Activated T-helper 1 cell treated with anti-CD3 and anti-CD28 coated beads, Interleukin-2, amount 50 U/mL, for 16 hours (primary cell): Measurements from ENCODE around the gene SSU72.
"Not testable (repeated sequence)": the region's sequence is repeated elsewhere in the genome, so short reads cannot be mapped to it uniquely, and the experiment has no call there.

ENCODE experiments used
- DNase-seq, 2 donors: peaks; one replicate each; pipeline ENCODE4 v3.0.0-alpha.2; 2020; ENCODE audit warnings: low read depth in 1 of 2, low spot score in 1 of 2

Gene SSU72

DNA sequence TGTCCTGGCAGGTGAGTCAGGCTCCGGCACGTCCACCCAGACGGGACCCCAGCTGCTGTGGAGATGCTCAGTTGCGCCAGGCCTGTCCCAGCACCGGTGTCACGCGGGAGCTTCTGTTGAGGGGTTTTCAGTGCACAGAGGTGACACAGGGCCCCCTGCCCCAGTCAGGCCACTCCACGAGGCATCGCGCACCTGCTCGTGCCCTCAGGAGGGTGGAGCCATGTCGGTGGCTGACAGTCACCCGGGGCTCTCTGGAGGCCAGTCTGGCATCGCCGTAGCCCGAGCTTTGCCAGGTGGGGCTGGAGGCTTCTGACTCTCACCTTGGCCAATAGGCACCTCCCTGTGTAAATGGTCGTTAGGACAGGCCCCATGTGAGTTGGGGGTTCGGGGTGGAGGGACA lies 45.3 kb downstream of the SSU72 start:
- DNase-seq: no peak

DNA sequence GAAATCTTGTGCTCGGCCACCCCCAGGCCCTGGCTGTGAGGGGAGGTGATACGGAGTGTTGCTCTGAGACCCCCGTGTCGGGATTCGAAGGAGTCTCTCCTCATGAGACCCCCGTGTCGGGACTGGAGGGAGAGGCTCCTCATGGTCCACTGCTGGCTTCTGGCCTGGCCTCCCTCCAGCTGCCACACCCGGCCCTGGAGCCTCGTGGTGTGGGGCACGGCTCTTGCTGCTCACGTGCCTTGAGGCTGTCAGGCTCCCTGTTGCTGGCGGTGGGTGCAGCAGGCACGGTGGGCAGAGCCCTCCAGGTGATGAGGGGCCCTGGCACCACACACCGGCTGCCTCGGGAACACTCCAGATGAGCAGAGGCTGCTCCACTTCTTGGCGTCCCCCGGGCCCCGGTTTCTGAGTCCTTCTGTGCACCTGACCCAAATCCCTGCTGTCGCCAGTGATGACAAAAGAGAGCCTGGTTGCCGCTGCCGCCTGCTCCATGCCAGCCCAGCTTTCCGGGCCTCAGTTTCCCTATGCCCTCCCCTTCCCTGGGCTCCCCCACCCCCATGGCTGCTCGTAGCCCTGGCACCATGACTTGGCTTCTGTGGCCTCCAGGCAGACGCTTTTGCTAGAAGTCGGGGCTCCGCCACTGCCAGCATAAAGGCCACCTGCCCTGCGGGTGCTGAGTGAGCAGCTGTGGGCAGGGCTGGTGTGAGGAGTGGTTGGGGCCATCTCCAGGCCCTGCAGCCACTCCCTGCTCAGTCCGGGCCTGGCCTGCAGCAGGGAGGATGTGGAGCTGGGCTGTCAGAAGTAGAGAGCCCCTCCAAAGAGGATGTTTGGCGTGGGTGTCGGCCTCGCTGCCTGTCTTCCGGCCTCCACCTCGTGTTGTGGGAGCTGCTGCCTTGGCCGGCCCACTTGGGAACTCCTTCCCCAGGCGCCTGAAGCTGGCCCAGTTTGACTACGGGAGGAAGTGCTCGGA lies 46.1 kb downstream of the SSU72 start:
- DNase-seq: no peak

DNA sequence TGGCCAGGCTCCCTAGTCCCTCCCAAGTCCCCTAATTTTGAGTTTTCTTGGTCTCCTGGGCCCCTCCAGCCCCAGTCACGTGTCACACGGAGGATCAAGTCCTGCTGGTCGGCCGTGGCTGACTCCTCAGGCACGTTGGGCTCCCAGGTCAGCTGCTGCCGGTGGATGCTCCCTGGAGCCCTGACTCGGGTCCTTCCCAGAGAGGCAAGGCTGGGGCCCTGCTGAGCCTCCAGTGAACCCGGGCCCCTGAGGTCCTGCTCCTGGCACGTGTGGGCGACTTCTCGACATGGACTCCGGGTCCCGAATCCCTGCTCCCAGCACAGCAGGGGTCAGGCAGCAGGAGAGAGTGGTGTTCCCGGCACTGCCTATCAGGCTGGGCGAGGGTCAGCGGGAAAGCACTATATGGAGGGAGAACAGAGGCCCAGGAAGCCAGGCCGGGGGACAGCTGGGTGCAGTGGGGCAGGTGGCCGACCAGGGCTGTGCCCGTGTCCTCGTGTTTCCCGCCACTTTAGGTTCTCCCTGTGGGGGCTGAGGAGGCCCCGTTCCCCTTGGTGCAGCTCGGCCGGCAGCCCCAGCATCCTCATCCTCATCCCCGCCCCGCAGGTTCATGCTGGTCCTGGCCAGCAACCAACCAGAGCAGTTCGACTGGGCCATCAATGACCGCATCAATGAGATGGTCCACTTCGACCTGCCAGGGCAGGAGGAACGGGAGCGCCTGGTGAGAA lies 47.4 kb downstream of the SSU72 start:
- no peak for DNase-seq

DNA sequence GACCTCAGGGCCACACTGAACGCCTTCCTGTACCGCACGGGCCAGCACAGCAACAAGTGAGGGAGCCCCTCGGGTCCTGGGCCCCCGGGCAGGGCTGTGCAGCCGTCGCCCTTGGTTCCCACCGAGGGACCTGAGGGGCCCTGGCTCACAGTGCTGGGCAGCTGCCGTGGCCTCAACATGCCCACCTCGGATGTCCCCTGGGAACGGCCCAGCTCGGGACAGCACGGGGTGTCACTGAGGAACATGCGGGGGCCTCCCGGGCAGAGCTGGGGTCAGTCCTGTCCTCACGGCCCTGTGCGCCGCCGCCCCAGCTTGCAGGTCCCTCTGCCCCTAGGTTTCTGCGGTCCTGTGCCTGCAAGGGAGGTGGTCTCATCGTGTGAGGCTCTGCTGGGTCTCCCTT lies 48.2 kb downstream of the SSU72 start:
- not testable (repeated sequence) for DNase-seq

DNA sequence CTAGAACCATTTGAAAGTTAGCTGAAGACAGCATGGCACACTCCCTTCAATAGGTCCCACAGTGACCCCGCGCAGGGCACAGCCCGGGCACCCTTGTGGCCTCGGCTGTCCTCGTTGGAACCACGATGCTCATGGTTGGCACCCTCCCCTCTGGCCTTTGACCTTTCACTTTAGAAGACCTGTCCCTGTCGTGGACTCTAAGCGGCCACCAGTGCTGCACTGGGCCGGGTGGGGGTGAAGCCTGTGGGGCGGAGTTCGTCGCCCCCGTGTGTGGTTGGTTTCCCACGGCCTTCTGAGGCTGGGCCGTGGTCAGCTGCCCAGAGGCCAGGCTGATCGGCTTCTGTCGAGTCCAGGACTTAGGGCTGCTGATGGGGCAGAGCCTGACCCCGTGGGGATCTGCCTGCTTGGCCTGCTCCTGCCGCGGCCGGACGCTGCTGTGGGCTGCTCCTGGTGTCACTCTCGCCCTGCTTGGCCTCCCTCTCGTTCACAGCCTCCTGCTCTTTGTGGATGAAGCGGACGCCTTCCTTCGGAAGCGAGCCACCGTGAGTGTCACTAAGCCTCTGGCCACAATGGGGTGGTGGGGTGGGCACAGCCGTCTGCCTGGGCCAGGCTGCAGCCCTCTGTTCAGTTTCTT lies 49.8 kb downstream of the SSU72 start:
- not testable (repeated sequence) for DNase-seq

DNA sequence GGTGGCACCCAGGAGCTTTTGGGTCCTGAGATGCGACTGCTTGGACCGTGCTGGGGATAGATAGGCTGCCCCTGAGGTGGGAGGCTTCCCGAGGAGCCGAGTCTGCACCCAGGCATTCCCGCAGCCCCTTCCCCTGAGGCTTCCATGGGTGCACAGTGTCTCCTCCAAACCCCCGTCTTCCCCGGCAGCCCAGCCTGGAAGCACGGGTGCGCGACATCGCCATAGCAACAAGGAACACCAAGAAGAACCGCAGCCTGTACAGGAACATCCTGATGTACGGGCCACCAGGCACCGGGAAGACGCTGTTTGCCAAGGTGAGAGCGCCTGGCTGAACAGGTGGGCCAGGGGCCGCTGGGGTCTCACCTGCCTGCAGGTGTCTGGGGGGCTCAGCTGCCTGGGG lies 51.0 kb downstream of the SSU72 start:
- not testable (repeated sequence) for DNase-seq

DNA sequence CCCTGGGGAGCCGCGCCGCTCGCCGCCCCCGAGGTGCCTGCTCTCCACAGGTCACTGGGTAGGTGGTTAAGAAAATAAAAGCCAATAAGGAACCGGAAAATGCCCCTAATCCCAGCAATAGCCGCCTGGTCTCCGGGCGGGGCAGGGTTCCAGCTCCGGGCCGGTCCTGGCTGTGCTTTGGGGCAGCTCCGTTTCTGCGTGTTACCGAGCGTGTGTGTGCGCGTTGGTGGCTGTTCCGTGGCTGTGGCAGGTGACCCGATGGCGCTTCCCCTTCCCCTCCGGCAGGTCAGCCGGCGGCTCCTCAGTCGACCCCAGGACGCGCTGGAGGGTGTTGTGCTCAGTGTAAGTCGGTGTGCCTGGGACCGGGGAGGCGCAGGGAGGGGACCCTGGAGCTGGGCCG lies 51.4 kb downstream of the SSU72 start:
- not testable (repeated sequence) for DNase-seq

DNA sequence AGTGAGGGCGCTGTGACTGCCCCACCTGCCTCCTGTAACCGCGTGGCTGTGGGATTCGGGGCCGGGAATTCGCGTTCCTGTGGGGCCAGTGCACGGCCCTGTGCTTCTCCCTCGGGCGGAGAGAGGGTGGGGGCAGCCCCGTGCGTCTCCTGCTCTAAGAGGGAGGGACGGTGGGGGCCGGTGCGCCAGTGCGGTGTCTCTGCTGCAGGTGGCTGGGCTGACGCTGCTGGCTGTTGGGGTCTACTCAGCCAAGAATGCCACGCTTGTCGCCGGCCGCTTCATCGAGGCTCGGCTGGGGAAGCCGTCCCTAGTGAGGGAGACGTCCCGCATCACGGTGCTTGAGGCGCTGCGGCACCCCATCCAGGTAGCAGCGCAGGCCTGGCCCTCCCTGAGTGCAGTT lies 52.1 kb downstream of the SSU72 start:
- DNase-seq: not testable (repeated sequence)

DNA sequence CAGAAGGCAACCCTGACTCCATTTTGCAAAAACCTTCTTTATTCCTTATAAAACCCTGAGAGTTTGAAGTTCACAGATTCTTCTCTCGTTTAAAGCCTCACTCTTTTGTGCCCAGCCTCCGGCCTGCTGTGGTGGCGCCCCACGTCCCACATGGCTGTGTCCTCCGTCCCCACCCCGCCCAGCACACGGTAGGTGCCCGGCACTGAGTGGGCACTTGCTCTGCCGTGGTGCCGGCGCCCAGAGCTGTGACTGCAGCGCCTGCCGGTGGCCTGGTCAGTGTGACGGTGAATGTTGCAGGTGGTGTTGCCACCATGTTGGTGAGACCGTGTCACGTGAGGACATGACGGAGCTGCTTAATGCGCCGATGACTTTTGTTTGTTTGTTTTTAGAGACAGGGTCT lies 53.3 kb downstream of the SSU72 start:
- no peak for DNase-seq

DNA sequence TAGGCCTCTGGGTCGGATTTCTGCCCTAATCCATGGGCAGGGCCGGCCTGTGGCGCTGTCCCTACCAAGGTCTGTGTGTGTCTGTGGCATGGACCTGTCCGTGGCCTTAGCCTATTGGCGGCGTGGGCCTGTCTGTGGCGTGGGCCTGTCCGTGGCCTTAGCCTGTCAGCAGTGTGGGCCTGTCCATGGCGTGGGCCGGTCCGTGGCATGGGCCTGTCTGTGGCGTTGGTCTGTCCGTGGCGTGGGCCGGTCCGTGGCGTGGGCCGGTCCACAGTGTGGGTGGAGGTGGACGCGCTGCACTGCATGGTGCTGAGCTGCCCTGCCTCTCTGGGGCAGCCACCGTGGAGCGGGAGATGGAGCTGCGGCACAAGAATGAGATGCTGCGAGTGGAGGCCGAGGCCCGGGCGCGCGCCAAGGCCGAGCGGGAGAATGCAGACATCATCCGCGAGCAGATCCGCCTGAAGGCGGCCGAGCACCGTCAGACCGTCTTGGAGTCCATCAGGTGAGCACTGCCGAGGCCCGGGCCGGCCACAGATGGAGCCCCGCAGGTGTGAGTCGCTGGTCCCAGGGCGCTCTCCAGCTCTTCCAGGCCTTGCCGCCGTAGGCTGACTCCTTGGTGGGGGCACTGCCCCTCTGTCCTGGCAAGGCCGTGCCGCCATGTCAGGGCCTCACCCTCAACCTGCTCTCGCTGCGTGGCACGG lies 54.7 kb downstream of the SSU72 start:
- not testable (repeated sequence) for DNase-seq

DNA sequence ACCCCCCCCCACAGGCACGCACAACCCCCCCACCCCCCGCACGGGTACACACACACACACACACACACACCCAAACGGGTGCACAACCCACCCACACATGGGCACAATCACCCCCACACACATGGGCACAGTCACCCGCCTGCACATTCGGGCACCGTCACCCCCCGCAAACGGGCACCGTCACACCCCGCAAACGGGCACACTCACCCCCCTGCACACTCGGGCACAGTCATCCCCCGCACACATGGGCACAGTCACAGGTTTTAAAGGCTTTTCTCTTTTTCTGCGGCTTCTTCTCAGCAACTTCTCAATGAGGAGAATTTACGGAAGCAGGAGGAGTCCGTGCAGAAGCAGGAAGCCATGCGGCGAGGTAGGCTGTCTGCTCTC lies 56.0 kb downstream of the SSU72 start:
- not testable (repeated sequence) for DNase-seq

DNA sequence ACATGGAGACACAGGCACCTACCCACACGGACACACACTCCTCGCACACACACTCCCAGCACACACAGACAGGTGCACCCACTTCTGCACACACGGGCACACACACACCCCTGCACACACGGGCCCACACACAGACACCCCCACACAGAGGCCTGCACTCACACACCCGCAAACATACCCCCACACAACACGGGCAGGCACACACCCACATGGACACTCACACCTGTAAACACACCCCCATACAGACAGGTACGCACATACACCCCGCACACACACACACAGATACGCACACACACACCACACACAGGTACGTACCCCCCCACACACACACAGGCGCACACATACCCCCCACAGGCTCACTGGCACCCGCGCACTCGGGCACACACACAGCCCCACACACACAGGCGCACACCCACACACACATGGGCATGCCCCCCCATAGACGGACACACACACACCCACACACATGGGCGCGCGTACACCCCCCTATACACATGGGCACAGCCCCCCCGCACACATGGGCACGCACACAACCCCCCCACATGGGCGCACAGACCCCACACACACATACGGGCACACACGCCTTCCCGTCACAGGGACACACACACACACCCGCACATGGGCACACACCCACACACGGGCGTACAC lies 56.6 kb downstream of the SSU72 start:
- no peak for DNase-seq

DNA sequence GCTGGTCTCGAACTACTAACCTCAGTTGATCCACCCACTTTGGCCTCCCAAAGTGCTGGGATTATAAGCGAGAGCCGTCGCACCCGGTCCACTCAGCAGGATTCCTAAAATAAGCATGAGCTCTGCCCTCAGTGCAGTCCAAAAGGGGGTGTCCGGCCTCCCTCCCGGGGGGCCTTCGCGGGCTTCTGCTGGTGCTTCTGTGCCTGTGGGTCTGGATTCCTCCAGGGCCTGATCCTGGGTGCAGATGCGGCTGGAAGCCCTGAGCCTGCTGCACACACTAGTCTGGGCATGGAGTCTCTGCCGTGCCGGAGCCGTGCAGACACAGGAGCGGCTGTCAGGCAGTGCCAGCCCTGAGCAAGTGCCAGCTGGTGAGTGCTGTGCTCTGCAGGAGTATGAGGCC lies 57.7 kb downstream of the SSU72 start:
- not testable (repeated sequence) for DNase-seq

DNA sequence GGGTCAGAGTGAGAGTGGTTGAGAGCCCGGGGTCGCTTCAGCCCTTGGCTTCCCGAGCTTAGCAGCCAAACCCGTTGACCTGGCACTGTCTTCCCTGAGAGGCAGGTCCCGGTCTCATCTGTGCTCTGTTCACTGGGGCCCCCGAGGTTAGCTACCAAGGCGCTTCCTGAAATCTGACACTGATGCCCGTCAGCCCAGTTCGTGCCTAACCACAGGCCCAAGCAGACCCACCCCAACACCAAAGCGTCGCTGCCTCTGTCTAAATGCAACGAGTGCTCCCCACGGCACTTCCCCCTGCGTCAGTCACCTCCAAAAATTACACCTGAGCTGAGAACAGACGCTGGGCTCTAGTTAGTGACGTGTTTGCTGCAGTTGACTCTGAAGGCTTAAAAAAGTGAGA lies 60.3 kb downstream of the SSU72 start:
- not testable (repeated sequence) for DNase-seq

DNA sequence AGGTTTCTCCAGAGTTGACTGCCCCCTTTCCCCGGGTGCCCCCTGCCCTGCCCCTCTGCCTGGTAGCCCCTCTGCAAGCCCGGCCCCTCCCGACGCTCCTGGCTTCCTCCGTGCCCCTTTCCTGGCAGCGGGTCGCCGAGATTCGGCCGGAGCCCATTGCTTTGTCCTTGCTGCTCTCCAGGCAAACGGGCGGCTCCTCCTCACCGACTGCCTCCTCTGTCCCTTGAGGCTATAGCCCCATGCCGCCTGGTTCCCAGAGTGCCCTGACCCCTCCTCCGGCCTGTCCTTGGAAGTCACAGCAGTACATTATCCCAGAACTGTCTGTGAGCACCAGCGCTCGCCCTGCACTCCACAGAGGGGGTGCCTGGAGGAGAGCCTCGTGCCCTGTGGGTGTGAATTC lies 61.0 kb downstream of the SSU72 start:
- DNase-seq: not testable (repeated sequence)

DNA sequence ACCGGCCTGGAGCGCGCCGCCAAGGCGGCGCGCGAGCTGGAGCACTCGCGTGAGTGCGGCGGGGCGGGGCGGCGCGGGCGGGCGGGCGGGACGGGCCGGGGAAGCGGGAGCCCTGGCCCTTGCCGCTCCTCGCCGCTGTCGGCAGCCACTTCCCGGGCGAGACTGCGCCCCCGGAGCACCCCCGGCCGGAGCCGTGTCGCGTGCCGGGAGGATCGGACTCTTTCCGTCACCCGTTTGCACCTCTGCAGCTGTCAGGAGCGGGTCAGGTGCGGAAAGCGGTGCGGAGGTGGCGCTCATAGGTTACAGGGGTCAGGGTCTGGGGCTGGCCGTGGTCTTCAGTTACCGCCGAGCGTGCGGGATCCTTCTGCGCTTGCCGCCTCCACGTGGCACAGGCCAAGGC lies 62.2 kb downstream of the SSU72 start:
- not testable (repeated sequence) for DNase-seq

DNA sequence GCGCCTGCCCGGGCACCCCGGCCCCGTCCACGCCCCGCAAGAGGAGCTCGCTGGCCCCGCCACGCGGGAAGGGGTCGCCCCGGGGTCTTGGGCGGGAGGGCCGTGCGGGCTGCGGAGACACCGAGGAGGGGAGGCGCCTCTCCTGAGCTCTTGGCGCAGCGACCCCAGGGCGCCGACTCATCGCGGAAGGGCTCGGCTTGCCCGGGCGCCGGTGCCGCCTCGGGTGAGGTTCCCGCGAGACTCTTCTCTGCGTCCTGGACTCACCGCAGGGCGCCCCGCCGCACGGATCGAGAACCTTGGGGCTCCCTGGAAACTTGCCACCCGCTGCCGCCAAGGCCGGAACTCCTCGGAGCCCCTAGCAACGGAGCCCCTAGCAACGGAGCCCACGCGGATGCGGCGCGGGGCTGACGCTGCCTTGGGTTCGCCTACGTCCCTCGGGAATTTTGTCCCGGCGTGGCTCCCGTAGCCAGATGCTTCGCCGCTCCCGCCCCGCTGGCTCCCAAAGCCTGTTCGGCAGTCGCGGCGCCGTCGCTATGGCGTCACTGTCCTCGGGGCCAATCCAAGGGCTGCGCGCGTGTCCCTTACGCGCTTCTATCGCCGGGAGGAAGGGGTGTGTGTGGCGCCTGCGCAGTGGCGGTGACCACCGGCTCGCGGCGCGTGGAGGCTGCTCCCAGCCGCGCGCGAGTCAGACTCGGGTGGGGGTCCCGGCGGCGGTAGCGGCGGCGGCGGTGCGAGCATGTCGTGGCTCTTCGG lies 63.0 kb downstream of the SSU72 start, which contains the start of gene ATAD3A:
Gene ATAD3A (plus strand): TSS at position 630 of the 753 bp plus-strand sequence. CDS start 107 bp downstream, at position 737.
- DNase-seq: peak; percentile 91 to 93

DNA sequence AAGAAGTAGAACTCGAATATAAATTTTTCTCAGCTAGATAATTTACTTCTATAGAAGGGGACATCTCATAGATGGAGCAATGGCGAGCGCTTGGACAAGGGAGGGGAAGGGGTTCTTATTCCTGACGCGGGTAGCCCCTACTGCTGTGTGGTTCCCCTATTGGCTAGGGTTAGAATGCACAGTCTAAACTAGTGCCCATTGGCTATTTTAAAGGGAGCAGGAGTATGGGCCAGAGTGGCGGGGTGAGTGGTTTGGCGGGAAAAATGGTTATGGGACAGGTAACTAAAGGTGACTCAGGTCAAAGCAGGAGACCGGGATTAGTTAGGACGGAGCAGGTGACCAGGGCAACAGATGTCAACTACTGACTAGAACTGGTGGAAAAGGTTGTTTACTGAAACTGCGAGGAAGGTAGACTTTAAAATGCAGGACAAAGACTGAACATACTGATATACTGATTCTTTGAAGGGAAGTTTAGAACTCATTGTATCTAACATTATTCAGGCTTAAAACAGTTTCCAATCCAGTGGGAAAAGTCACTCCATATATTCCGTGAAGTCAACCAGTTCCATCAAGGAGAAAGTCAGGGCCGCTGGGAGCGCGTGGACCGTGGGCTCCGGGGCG lies 63.6 kb downstream of the SSU72 start:
- DNase-seq: no peak

DNA sequence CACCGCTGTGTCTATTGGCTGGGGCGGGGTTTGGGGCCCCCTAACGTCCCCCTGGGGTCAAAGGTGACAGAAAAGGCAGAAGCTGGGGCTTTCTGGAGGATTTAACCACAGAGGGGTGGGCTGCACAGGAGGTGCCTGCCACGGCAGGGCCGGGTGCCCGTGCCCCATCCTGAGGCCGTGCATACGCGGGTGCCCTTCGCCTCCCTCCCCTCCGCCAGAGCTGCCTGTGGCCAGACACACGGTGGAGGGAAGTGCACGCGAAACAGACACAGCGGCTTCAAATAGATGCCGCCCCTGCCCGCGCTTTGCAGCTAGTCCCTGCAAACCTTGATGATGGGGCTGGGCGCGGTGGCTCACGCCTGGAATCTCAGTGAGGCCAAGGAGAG lies 65.2 kb downstream of the SSU72 start:
- not testable (repeated sequence) for DNase-seq
